ENCODE measurements around the gene WASHC2A.
"Not testable (repeated sequence)": the region's sequence is repeated elsewhere in the genome, so short reads cannot be mapped to it uniquely, and the experiment has no call there.

- TF ChIP-seq, protein P1, sequence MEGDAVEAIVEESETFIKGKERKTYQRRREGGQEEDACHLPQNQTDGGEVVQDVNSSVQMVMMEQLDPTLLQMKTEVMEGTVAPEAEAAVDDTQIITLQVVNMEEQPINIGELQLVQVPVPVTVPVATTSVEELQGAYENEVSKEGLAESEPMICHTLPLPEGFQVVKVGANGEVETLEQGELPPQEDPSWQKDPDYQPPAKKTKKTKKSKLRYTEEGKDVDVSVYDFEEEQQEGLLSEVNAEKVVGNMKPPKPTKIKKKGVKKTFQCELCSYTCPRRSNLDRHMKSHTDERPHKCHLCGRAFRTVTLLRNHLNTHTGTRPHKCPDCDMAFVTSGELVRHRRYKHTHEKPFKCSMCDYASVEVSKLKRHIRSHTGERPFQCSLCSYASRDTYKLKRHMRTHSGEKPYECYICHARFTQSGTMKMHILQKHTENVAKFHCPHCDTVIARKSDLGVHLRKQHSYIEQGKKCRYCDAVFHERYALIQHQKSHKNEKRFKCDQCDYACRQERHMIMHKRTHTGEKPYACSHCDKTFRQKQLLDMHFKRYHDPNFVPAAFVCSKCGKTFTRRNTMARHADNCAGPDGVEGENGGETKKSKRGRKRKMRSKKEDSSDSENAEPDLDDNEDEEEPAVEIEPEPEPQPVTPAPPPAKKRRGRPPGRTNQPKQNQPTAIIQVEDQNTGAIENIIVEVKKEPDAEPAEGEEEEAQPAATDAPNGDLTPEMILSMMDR (IDR thresholded peaks at IDR 0.05) = not testable (repeated sequence)
- not testable (repeated sequence) for TF ChIP-seq CHD2 (IDR thresholded peaks at IDR 0.05; ENCODE audit: low read length, partially characterized antibody); FOXJ3 (CRISPR knock-in tag; IDR thresholded peaks at IDR 0.05); RXRA (IDR thresholded peaks at IDR 0.05; ENCODE audit: borderline replicate concordance, low read depth); RFX5 (IDR thresholded peaks at IDR 0.05; ENCODE audit: low read length); NRF1 (IDR thresholded peaks at IDR 0.05; ENCODE audit: low read depth, low read length)
- TF ChIP-seq, protein P2, sequence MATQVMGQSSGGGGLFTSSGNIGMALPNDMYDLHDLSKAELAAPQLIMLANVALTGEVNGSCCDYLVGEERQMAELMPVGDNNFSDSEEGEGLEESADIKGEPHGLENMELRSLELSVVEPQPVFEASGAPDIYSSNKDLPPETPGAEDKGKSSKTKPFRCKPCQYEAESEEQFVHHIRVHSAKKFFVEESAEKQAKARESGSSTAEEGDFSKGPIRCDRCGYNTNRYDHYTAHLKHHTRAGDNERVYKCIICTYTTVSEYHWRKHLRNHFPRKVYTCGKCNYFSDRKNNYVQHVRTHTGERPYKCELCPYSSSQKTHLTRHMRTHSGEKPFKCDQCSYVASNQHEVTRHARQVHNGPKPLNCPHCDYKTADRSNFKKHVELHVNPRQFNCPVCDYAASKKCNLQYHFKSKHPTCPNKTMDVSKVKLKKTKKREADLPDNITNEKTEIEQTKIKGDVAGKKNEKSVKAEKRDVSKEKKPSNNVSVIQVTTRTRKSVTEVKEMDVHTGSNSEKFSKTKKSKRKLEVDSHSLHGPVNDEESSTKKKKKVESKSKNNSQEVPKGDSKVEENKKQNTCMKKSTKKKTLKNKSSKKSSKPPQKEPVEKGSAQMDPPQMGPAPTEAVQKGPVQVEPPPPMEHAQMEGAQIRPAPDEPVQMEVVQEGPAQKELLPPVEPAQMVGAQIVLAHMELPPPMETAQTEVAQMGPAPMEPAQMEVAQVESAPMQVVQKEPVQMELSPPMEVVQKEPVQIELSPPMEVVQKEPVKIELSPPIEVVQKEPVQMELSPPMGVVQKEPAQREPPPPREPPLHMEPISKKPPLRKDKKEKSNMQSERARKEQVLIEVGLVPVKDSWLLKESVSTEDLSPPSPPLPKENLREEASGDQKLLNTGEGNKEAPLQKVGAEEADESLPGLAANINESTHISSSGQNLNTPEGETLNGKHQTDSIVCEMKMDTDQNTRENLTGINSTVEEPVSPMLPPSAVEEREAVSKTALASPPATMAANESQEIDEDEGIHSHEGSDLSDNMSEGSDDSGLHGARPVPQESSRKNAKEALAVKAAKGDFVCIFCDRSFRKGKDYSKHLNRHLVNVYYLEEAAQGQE (IDR thresholded peaks at IDR 0.05; ENCODE audit: low read depth, low read length) = not testable (repeated sequence)
- TF ChIP-seq, protein P3, sequence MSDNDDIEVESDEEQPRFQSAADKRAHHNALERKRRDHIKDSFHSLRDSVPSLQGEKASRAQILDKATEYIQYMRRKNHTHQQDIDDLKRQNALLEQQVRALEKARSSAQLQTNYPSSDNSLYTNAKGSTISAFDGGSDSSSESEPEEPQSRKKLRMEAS (IDR thresholded peaks at IDR 0.05; ENCODE audit: low read depth) = not testable (repeated sequence)
Observed at GRCh38 chr10:50127770-50128292, 60.1 kb downstream of the WASHC2A start.

Data from SK-N-SH (cell line).